B cell (primary cell): ENCODE measurements around the gene RRBP1. TPM values are rescaled to one million over a fixed set of nuclear protein-coding genes. Genes with fewer than 3 reads are reported as not detected.

ENCODE experiments used
- ATAC-seq: fragments of 200-7000 bp; cut with Tn5 transposase; one replicate; pipeline ENCODE4 v1.10.0; 2021; ENCODE audit warnings: low read depth, mild to moderate bottlenecking, moderate number of reproducible peaks, moderate library complexity
- CTCF ChIA-PET: fragments of 350-600 bp; sonication (Branson Sonifier 250); formaldehyde crosslinking; loops from one replicate; lab custom pipeline; 2021; ENCODE audit warnings: antibody characterized with exemption, inconsistent platforms; lab: Charles Lee
- POLR2A ChIA-PET: fragments of 350-600 bp; sonication (Branson Sonifier 250); formaldehyde crosslinking; loops from one replicate; lab custom pipeline; 2021; ENCODE audit warnings: antibody characterized with exemption; lab: Charles Lee
- DNase-seq: peaks from one replicate; pipeline ENCODE4 v3.0.0; 2013
- H2AFZ ChIP-seq: 2 replicates; pipeline ENCODE4 v1.6.1; 2012; ENCODE audit warnings: mild to moderate bottlenecking, low read depth, low read length; ENCODE audit not compliant: insufficient read depth, poor library complexity, severe bottlenecking
- H3K27ac ChIP-seq, 2 donors: 1 replicate in 1 of 2; 2 replicates in 1 of 2; pipeline ENCODE4 v1.5.1; 2012 to 2013; ENCODE audit warnings: low read length in 2 of 2, mild to moderate bottlenecking in 2 of 2, moderate library complexity in 1 of 2
- H3K27me3 ChIP-seq, 4 experiments: fragments of 200-600 bp in 1 of 4; sonication (generic) in 1 of 4; replicated peaks in 1 of 4; 1 replicate in 2 of 4; 2 replicates in 2 of 4; pipeline versions ENCODE4 v1.6.1 to v1.7.0; 2013 to 2016; ENCODE audit warnings: low read length in 3 of 4, mild to moderate bottlenecking in 2 of 4, mixed read lengths in 1 of 4, moderate library complexity in 1 of 4; ENCODE audit not compliant: insufficient read depth in 4 of 4, control insufficient read depth in 3 of 4; ENCODE audit errors: control extremely low read depth in 1 of 4
- H3K36me3 ChIP-seq, 2 experiments: replicated peaks in 1 of 2; 1 replicate in 1 of 2; 2 replicates in 1 of 2; pipeline versions ENCODE4 v1.6.1 to v1.7.1; 2013; ENCODE audit warnings: low read length in 1 of 2; ENCODE audit not compliant: insufficient read depth in 2 of 2, control insufficient read depth in 1 of 2; ENCODE audit errors: control extremely low read depth in 1 of 2, extremely low read depth in 1 of 2
- H3K4me1 ChIP-seq, 2 donors: fragments of 200-600 bp in 1 of 2; sonication (generic) in 1 of 2; 1 replicate in 1 of 2; 2 replicates in 1 of 2; pipeline versions ENCODE4 v1.5.1 to v1.6.1; 2013 to 2017; ENCODE audit warnings: low read length in 2 of 2; ENCODE audit not compliant: control insufficient read depth in 2 of 2, insufficient read depth in 2 of 2
- H3K4me2 ChIP-seq: replicated peaks from 2 replicates; pipeline ENCODE3; 2012; ENCODE audit warnings: mild to moderate bottlenecking, low read depth, low read length; ENCODE audit not compliant: poor library complexity, severe bottlenecking
- H3K4me3 ChIP-seq, 5 experiments: fragments of 200-600 bp in 1 of 5; sonication (generic) in 1 of 5; 1 replicate in 3 of 5; 2 replicates in 2 of 5; pipeline versions ENCODE4 v1.5.1 to v1.7.0; 2011 to 2016; ENCODE audit warnings: low read length in 4 of 5, mild to moderate bottlenecking in 4 of 5, low read depth in 2 of 5, control low read depth in 1 of 5, moderate library complexity in 1 of 5; ENCODE audit not compliant: insufficient read depth in 1 of 5; ENCODE audit errors: control extremely low read depth in 1 of 5, extremely low read depth in 1 of 5
- H3K79me2 ChIP-seq: fragments of 200-600 bp; sonication (generic); one replicate; pipeline ENCODE4 v1.6.0; 2016; ENCODE audit warnings: low read length; ENCODE audit not compliant: control insufficient read depth, insufficient read depth
- H3K9ac ChIP-seq: fragments of 200-600 bp; sonication (generic); 2 replicates; pipeline ENCODE4 v1.6.1; 2017; ENCODE audit warnings: mild to moderate bottlenecking, low read length, moderate library complexity
- H3K9me3 ChIP-seq, 3 donors: one replicate each; pipeline versions ENCODE4 v1.6.1 to v1.7.1; 2013; ENCODE audit warnings: low read length in 2 of 3; ENCODE audit not compliant: control insufficient read depth in 2 of 3, insufficient read depth in 1 of 3; ENCODE audit errors: control extremely low read depth in 1 of 3
- H4K20me1 ChIP-seq: 2 replicates; pipeline ENCODE4 v1.6.0; 2012; ENCODE audit warnings: mild to moderate bottlenecking, low read length; ENCODE audit not compliant: insufficient read depth, control insufficient read depth, poor library complexity, severe bottlenecking
- H3K27ac Mint-ChIP-seq: one replicate; pipeline ENCODE4 v1.8.0; 2021; ENCODE audit warnings: mixed read lengths
- H3K27me3 Mint-ChIP-seq: one replicate; pipeline ENCODE4 v1.8.0; 2021; ENCODE audit warnings: mixed read lengths
- H3K4me1 Mint-ChIP-seq: one replicate; pipeline ENCODE4 v1.8.0; 2021; ENCODE audit warnings: mixed read lengths
- H3K4me3 Mint-ChIP-seq: one replicate; pipeline ENCODE4 v1.8.0; 2021; ENCODE audit warnings: mixed read lengths
- H3K9me3 Mint-ChIP-seq: one replicate; pipeline ENCODE4 v1.8.0; 2022; ENCODE audit warnings: mixed read lengths; ENCODE audit not compliant: insufficient read depth
- CTCF ChIP-seq: fragments of 200-600 bp; IDR thresholded peaks from one replicate; pipeline ENCODE4 v1.8.0; 2022; ENCODE audit warnings: antibody characterized with exemption, mild to moderate bottlenecking
- EZH2 ChIP-seq: IDR thresholded peaks from 2 replicates; pipeline ENCODE4 v1.6.1; 2012; ENCODE audit warnings: borderline replicate concordance, low read depth, mild to moderate bottlenecking, moderate library complexity, low read length; ENCODE audit not compliant: insufficient read depth, poor library complexity, severe bottlenecking
- WGBS: methylation state at CpG from one replicate; pipeline ENCODE4 v1.1.5; 2013; ENCODE audit warnings: missing lambda C conversion rate; ENCODE audit not compliant: insufficient coverage; 5-methylcytosine and 5-hydroxymethylcytosine counted together
- intact Hi-C: fragments of 100-400 bp; cut with micrococcal nuclease; formaldehyde crosslinking; loops from one replicate; pipeline ENCODE4 v1.10.0; 2022
- polyA plus RNA-seq: library from polyadenylated mRNA; depleted of rRNA; stranded (reverse); fragments of >200 nt; gene quantifications from 2 replicates; pipeline ENCODE4 v1.2.3, GENCODE V29; 2012
- total RNA-seq, 2 donors: library from RNA; stranded (reverse); fragments of 120-200 nt in 1 of 2; gene quantifications; 1 replicate in 1 of 2; 2 replicates in 1 of 2; pipeline versions ENCODE4 v1.2.3 to v1.2.4, GENCODE V29; 2013 to 2022

Gene RRBP1
- total and polyA plus RNA-seq, 2 donors (not counting 1 experiment from before 2014, with no cell fraction given), result 10.9 to 27.5 TPM

GRCh38 chr20:17683218-17684076 lies 1.4 kb upstream of the RRBP1 start:
- Histone ChIP-seq H3K4me3 (peak overlapping the region in 1 of 5 experiments; percentile 65), H3K27ac (no peak overlapping the region)
- CTCF ChIA-PET, result interaction anchor here (0.6 to 6.4 kb wide), 34 partner anchors 8 to 605 kb away, joined by 3 to 159 read pairs (median 5); partner anchors contain the start of genes DSTN, KAT14, MGME1 and PET117

More at GRCh38 chr20:17683218-17684076, 1.4 kb upstream of the RRBP1 start:
- POLR2A ChIA-PET, result interaction anchor here (0.9 to 1.7 kb wide), 5 partner anchors 173 to 314 kb away, joined by 4 to 10 read pairs (median 7); partner anchors contain the start of genes MGME1 and SNX5
- peaks cover 15 to 18% of the 10 kb centered on the region in 2 donors for H3K4me1 ChIP-seq
- intact Hi-C loops, result loop anchor here (2.0 to 10.0 kb wide), 5 partner anchors 149 to 1111 kb away; partner anchors contain the start of genes BFSP1, SEC23B and SMIM26
- no peaks in the 10 kb centered on the region for H3K9me3 Mint-ChIP-seq
- H3K79me2 ChIP-seq, result peaks cover 8% of the 10 kb centered on the region
- TF ChIP-seq EZH2 (no peak), CTCF (no peak)
- no peak overlapping the region for H3K9ac ChIP-seq
- peak overlapping the region; percentile 84 for H2AFZ ChIP-seq
- H3K27ac Mint-ChIP-seq, result no peak overlapping the region
- peaks cover 0 to 11% (median 4%) of the 10 kb centered on the region in 4 experiments for H3K27me3 ChIP-seq
- no peak for DNase-seq
- H3K4me2 ChIP-seq, result peak overlapping the region; percentile 97
- peaks cover 20% of the 10 kb centered on the region for H3K4me1 Mint-ChIP-seq
- WGBS, result 77% methylated on average over 7 of the region's 10 CpGs
- no peaks in the 10 kb centered on the region for H3K36me3 ChIP-seq
- H3K27me3 Mint-ChIP-seq, result peaks cover 35% of the 10 kb centered on the region
- no peak for ATAC-seq
- peak overlapping the region; percentile 92 for H3K4me3 Mint-ChIP-seq
- peaks cover 0 to 3% (median 1%) of the 10 kb centered on the region in 3 donors for H3K9me3 ChIP-seq
- H4K20me1 ChIP-seq, result no peaks in the 10 kb centered on the region
